Naive thymus-derived CD8-positive, alpha-beta T cell (primary cell): Measurements from ENCODE around the gene CTPS2. TPM values are rescaled to one million over a fixed set of nuclear protein-coding genes. Genes with fewer than 3 reads are reported as not detected.
A peak's percentile ranks its signal among the peaks of the same experiment; 100 is the strongest.
"Not testable (repeated sequence)": the region's sequence is repeated elsewhere in the genome, so short reads cannot be mapped to it uniquely, and the experiment has no call there.

ENCODE experiments used
- ATAC-seq, 2 donors: fragments of 150-1000 bp; cut with Tn5 transposase in 1 of 2; sonication (Bioruptor Pico), chemical (Tn5 transposase) in 1 of 2; 1 replicate in 1 of 2; 2 replicates in 1 of 2; pipeline ENCODE4 v1.10.0; 2021; ENCODE audit warnings: mild to moderate bottlenecking in 2 of 2, moderate library complexity in 2 of 2
- POLR2A ChIA-PET: fragments of 350-600 bp; sonication (Branson Sonifier 250); formaldehyde crosslinking; loops from one replicate; lab custom pipeline; 2021; ENCODE audit warnings: antibody characterized with exemption; lab: Charles Lee
- DNase-seq, 10 donors: peaks; one replicate each; pipeline versions ENCODE4 v3.0.0 to v3.0.0-alpha.2; 2020 to 2022
- H3K27ac Mint-ChIP-seq, 10 donors: one replicate each; pipeline ENCODE4 v1.8.0; 2020 to 2022; ENCODE audit warnings: mild to moderate bottlenecking in 10 of 10, mixed read lengths in 10 of 10, moderate library complexity in 4 of 10, inconsistent platforms in 1 of 10
- H3K27me3 Mint-ChIP-seq, 5 donors: one replicate each; pipeline ENCODE4 v1.8.0; 2021 to 2022; ENCODE audit warnings: mixed read lengths in 5 of 5
- H3K36me3 Mint-ChIP-seq, 3 donors: one replicate each; pipeline ENCODE4 v1.8.0; 2020 to 2022; ENCODE audit warnings: mixed read lengths in 3 of 3, mild to moderate bottlenecking in 2 of 3, inconsistent platforms in 1 of 3
- H3K4me1 Mint-ChIP-seq, 4 donors: one replicate each; pipeline ENCODE4 v1.8.0; 2021 to 2022; ENCODE audit warnings: mixed read lengths in 4 of 4
- H3K4me3 Mint-ChIP-seq, 10 donors: one replicate each; pipeline ENCODE4 v1.8.0; 2020 to 2022; ENCODE audit warnings: mild to moderate bottlenecking in 10 of 10, mixed read lengths in 10 of 10, moderate library complexity in 6 of 10, inconsistent platforms in 1 of 10
- H3K9me3 Mint-ChIP-seq, 9 donors: one replicate each; pipeline ENCODE4 v1.8.0; 2020 to 2022; ENCODE audit warnings: mixed read lengths in 9 of 9, mild to moderate bottlenecking in 3 of 9, inconsistent platforms in 1 of 9, moderate library complexity in 1 of 9
- polyA plus RNA-seq, 3 donors: library from polyadenylated mRNA; unstranded; fragments of 300-500 nt; fragmentation: Illumina TruSeq; gene quantifications; one replicate each; pipeline ENCODE4 v1.2.3, GENCODE V29; 2021
- total RNA-seq, 8 experiments: library from RNA in 2 of 8; stranded (reverse) in 2 of 8; gene quantifications; one replicate each; pipeline ENCODE4 v1.2.3 and lab custom pipeline; 2021 to 2026

Gene CTPS2
- total and polyA plus RNA-seq, 5 experiments from 2014 or later, result 4.3 to 8.2 (median 5.0) TPM

GRCh38 chrX:16730450-16730849 is 18.0 kb upstream of the CTPS2 start:
- Mint-ChIP-seq H3K27ac (no peak overlapping the region), H3K4me1 (peaks cover 9 to 12% (median 11%) of the 10 kb centered on the region in 4 donors), H3K9me3 (no peaks in the 10 kb centered on the region), H3K4me3 (no peak overlapping the region), H3K36me3 (peaks cover 0 to 7% (median 4%) of the 10 kb centered on the region in 3 donors), H3K27me3 (no peaks in the 10 kb centered on the region)
- no peak for ATAC-seq
- POLR2A ChIA-PET, result no interaction called here
- DNase-seq, result no peak

GRCh38 chrX:16727637-16728036 is 15.2 kb upstream of the CTPS2 start:
- H3K9me3 Mint-ChIP-seq, result no peaks in the 10 kb centered on the region
- POLR2A ChIA-PET, result no interaction called here
- H3K4me3 Mint-ChIP-seq, result no peak overlapping the region
- peaks cover 11 to 23% (median 22%) of the 10 kb centered on the region in 4 donors for H3K4me1 Mint-ChIP-seq
- no peak for DNase-seq
- H3K27me3 Mint-ChIP-seq, result no peaks in the 10 kb centered on the region
- no peak overlapping the region for H3K27ac Mint-ChIP-seq
- no peak for ATAC-seq
- H3K36me3 Mint-ChIP-seq, result peaks cover 0 to 10% (median 7%) of the 10 kb centered on the region in 3 donors

- H3K4me3 Mint-ChIP-seq, H3K27me3 Mint-ChIP-seq, ATAC-seq, DNase-seq, POLR2A ChIA-PET, H3K9me3 Mint-ChIP-seq: not testable (repeated sequence)
- Mint-ChIP-seq H3K36me3 (peaks cover 0 to 13% (median 7%) of the 10 kb centered on the region in 3 donors), H3K4me1 (peaks cover 12 to 32% (median 26%) of the 10 kb centered on the region in 4 donors), H3K27ac (peak overlapping the region in 1 of 10 donors; percentile 65)
Measured at GRCh38 chrX:16726347-16726988, 14.0 kb upstream of the CTPS2 start.

GRCh38 chrX:16725072-16725471 is 12.6 kb upstream of the CTPS2 start:
- POLR2A ChIA-PET, result interaction anchor here (0.6 kb wide), 1 partner anchor 59 kb away, joined by 4 read pairs; no protein-coding TSS in a partner anchor

GRCh38 chrX:16722481-16722880 is 10.0 kb upstream of the CTPS2 start:
- H3K36me3 Mint-ChIP-seq, result peaks cover 0 to 12% (median 7%) of the 10 kb centered on the region in 3 donors
- ATAC-seq (no peak), DNase-seq (no peak)
- H3K27ac Mint-ChIP-seq, result peak overlapping the region in 7 of 10 donors; percentile 34 to 99 (median 77)
- H3K27me3 Mint-ChIP-seq, result peaks cover 0 to 2% (median 0%) of the 10 kb centered on the region in 5 donors
- H3K4me1 Mint-ChIP-seq, result peaks cover 17 to 51% (median 46%) of the 10 kb centered on the region in 4 donors
- peak overlapping the region in 5 of 10 donors; percentile 1 to 59 (median 45) for H3K4me3 Mint-ChIP-seq
- H3K9me3 Mint-ChIP-seq, result no peaks in the 10 kb centered on the region
- POLR2A ChIA-PET, result no interaction called here

More at GRCh38 chrX:16725072-16725471, 12.6 kb upstream of the CTPS2 start:
- Mint-ChIP-seq H3K4me1 (peaks cover 14 to 46% (median 38%) of the 10 kb centered on the region in 4 donors), H3K4me3 (no peak overlapping the region), H3K27me3 (no peaks in the 10 kb centered on the region), H3K36me3 (peaks cover 0 to 13% (median 7%) of the 10 kb centered on the region in 3 donors), H3K9me3 (no peaks in the 10 kb centered on the region), H3K27ac (peak overlapping the region in 4 of 10 donors; percentile 0 to 82 (median 30))
- DNase-seq (no peak), ATAC-seq (no peak)

GRCh38 chrX:16719334-16720084 is 7.0 kb upstream of the CTPS2 start, which contains the start of gene SYAP1:
Gene SYAP1, plus strand, starts transcription at chrX:16719612. Its CDS starts 113 bp downstream, at chrX:16719725.
- H3K27me3 Mint-ChIP-seq, result peaks cover 0 to 2% (median 0%) of the 10 kb centered on the region in 5 donors
- H3K27ac Mint-ChIP-seq, result peak within 1 kb of the TSS; percentile 95 to 100 (median 99)
- DNase-seq (peak; percentile 80 to 100 (median 92)), ATAC-seq (peak; percentile 90 to 91)
- peaks cover 0 to 12% (median 0%) of the 10 kb centered on the region in 3 donors for H3K36me3 Mint-ChIP-seq
- POLR2A ChIA-PET, result interaction anchor here (0.6 to 1.3 kb wide), 6 partner anchors 31 to 865 kb away, joined by 3 to 4 read pairs (median 4); partner anchors contain the start of gene AP1S2
- H3K9me3 Mint-ChIP-seq, result no peaks in the 10 kb centered on the region
- H3K4me3 Mint-ChIP-seq, result peak within 1 kb of the TSS; percentile 87 to 97 (median 94)
- H3K4me1 Mint-ChIP-seq, result peaks cover 12 to 40% (median 37%) of the 10 kb centered on the region in 4 donors

GRCh38 chrX:16718824-16719333 is 6.4 kb upstream of the CTPS2 start:
- H3K4me3 Mint-ChIP-seq, result peak overlapping the region; percentile 87 to 97 (median 94)
- H3K4me1 Mint-ChIP-seq, result peaks cover 11 to 37% (median 34%) of the 10 kb centered on the region in 4 donors
- DNase-seq (no peak), ATAC-seq (peak; percentile 22)
- POLR2A ChIA-PET, result interaction anchor here (0.6 to 1.3 kb wide), 4 partner anchors 31 to 864 kb away, joined by 3 to 4 read pairs (median 4); partner anchors contain the start of gene AP1S2
- peaks cover 0 to 10% (median 0%) of the 10 kb centered on the region in 3 donors for H3K36me3 Mint-ChIP-seq
- peak overlapping the region; percentile 95 to 100 (median 99) for H3K27ac Mint-ChIP-seq
- H3K27me3 Mint-ChIP-seq, result peaks cover 0 to 2% (median 0%) of the 10 kb centered on the region in 5 donors
- H3K9me3 Mint-ChIP-seq, result no peaks in the 10 kb centered on the region

- peaks cover 9 to 33% (median 25%) of the 10 kb centered on the region in 4 donors for H3K4me1 Mint-ChIP-seq
- H3K4me3 Mint-ChIP-seq, H3K27me3 Mint-ChIP-seq, H3K36me3 Mint-ChIP-seq, DNase-seq, H3K9me3 Mint-ChIP-seq, ATAC-seq, POLR2A ChIA-PET: not testable (repeated sequence)
- H3K27ac Mint-ChIP-seq, result peak overlapping the region in 5 of 10 donors; percentile 9 to 89 (median 31)
Measured at GRCh38 chrX:16716451-16716850, 4.0 kb upstream of the CTPS2 start.

- H3K27me3 Mint-ChIP-seq, POLR2A ChIA-PET, DNase-seq, H3K9me3 Mint-ChIP-seq, ATAC-seq, H3K36me3 Mint-ChIP-seq: not testable (repeated sequence)
- Mint-ChIP-seq H3K4me3 (peak overlapping the region in 1 of 10 donors; percentile 41), H3K4me1 (peaks cover 10 to 33% (median 25%) of the 10 kb centered on the region in 4 donors), H3K27ac (peak overlapping the region in 1 of 10 donors; percentile 71)
Measured at GRCh38 chrX:16715638-16716037, 3.2 kb upstream of the CTPS2 start.

- POLR2A ChIA-PET, result no interaction called here
- ATAC-seq (no peak), DNase-seq (no peak)
- peaks cover 12 to 32% (median 23%) of the 10 kb centered on the region in 4 donors for H3K4me1 Mint-ChIP-seq
- no peak overlapping the region for H3K4me3 Mint-ChIP-seq
- H3K27me3 Mint-ChIP-seq, result peaks cover 0 to 2% (median 0%) of the 10 kb centered on the region in 5 donors
- H3K9me3 Mint-ChIP-seq, result no peaks in the 10 kb centered on the region
- peaks cover 0 to under 1% (median 0%) of the 10 kb centered on the region in 3 donors for H3K36me3 Mint-ChIP-seq
- peak overlapping the region in 4 of 10 donors; percentile 21 to 80 (median 56) for H3K27ac Mint-ChIP-seq
Measured at GRCh38 chrX:16714504-16714903, 2.0 kb upstream of the CTPS2 start.

- Mint-ChIP-seq H3K27me3 (no peaks in the 10 kb centered on the region), H3K27ac (peak overlapping the region; percentile 83 to 95 (median 92)), H3K36me3 (peaks cover 0 to 6% (median 0%) of the 10 kb centered on the region in 3 donors), H3K4me3 (peak overlapping the region; percentile 83 to 93 (median 90)), H3K9me3 (no peaks in the 10 kb centered on the region), H3K4me1 (peaks cover 10 to 23% (median 18%) of the 10 kb centered on the region in 4 donors)
- DNase-seq, result peak in 2 of 10 donors; percentile 0 to 5
- POLR2A ChIA-PET, result interaction anchor here (1.1 kb wide), 1 partner anchor 857 kb away, joined by 4 read pairs; the partner anchor contains the start of gene AP1S2
- ATAC-seq, result peak; percentile 58 to 63
Measured at GRCh38 chrX:16711893-16712547, 449 bp downstream of the CTPS2 start.
